HG02571 (cell line): ENCODE measurements around the gene KIF16B.

Experiments used
- ATAC-seq: cut with Tn5 transposase; IDR thresholded peaks from one replicate; pipeline ENCODE4 v1.9.1; 2021; ENCODE audit warnings: mild to moderate bottlenecking, moderate library complexity; ENCODE audit not compliant: unreplicated experiment

The KIF16B gene

DNA sequence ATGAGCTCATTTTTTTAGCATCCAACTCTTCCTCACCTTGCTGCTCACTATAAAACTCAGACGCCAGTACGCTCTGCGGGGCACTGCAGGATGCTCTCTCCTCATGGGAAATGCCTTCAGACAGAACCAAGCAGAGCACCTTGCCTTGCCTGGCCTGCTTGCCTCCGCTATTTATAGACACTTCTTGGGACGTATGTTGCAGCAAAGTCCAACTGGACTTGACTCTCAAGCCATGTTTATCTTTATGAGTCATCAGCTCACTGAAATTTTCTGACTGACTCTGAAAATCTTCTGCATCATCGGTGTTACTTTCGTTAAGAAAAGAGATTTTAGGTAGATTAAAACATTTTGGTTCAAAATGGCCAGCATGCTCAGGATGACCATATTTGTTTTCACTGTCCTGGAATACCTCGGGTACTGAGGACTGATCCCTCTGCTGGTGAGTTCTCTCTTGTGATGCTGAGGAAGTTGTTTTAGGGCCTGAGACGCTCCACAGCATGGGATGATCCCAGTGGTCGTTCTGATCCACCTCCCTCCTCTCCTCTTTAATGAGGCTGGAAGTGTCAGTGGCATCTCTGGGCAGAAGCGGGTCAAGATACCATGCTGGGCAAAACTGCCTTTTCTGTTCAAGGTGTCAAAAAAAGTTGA is 204.5 kb downstream of the KIF16B start:
- ATAC-seq = no peak

DNA sequence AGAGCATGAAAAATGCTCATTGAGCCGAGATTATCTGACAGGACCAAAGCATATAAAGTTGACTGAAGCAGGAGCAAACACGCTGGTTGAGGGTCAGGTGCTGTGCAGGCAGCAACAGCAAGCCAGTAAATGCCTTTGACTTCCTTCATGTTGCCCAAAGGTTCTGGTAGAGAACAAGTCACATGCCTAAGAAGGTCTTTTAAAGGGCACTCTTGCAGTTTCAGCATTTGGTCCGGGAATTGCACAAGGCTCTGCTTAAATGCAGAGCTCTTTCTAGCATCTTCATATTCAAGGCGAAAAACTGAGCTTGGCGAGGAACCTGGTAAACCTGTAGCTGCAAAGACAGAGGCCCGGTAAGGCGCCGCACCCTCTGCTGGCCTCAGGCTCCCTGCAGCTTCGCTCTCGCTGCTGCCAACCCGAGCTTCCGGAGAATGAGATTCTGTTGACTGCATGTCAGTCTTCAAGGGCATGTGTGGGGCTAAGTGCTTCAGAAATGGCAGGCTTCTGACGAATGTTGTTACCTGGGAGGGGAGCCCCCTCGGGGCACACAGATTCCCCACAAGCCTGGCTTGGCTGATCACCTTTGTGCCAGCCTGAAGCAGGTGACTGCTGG is 205.2 kb downstream of the KIF16B start:
- no peak for ATAC-seq

DNA sequence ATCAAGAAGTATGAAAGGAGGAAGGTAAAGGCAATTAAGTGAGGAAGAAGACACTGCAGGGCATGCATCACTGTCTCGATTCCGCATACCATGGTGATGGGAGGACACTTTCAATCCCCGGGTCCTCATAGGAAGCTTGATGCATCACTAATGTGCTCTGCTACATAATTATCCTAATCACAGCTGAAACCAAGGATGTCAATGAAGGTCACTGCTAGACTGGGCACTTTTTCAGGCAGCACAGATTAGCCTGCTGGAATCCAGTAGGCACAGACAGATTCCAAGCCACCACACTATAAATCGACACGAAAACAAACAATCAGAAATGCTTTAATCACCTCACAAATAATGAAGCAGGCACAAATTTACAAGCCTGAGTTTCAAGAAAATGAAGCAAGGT is 206.7 kb downstream of the KIF16B start:
- no peak for ATAC-seq

DNA sequence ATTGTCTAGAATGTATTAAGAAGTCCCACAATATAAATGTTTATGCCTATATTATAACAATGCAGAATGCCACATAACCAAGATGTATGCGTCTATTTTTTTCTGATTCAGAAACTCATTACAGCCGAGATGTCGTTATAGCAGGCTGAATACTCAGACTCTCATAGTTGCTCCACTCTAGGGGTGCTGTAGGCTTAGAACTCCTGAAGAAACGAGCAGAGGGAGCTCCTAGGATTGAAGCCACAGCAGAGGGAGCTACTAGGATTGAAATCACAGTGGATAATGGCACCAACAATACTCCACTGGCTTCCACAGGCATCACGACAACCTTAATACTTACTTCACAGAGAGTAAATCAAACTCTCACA is 208.9 kb downstream of the KIF16B start:
- ATAC-seq = no peak

DNA sequence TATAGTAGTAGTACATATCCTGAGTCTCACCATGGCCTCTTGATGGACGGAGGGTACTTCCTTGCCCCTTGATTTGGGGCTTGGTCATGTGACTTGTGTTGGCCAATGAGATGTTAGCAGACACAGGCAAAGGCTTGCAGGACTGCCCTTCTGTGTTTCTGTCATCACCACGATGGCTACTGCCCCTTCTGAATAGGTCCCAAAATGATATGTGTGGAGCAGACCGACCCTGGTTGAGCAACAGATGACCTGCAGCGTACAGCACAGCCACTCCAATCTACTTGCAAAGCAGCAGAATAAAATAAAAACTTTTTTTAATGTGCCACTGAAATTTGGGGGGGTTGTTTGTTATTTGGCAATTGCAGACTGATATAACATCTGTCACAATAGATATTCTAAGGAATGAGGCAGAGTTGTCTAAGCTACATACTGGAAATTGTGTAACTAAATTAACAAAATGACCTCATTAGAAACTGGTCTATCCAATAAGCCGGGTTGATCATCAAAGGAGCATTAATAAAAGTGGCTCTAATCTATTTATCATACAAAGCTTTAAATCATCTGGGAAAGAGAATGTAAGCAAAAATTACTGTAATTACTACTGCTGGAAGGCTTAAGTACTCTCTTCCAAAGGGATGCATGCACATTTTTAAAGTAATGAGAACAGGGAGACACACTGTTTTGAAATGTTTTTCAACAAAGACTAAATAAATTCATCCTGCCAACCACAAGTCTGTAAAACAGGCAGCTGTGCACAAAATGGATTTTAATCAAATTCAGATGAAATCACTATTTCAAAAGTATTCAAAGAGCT is 209.5 kb downstream of the KIF16B start:
- no peak for ATAC-seq

DNA sequence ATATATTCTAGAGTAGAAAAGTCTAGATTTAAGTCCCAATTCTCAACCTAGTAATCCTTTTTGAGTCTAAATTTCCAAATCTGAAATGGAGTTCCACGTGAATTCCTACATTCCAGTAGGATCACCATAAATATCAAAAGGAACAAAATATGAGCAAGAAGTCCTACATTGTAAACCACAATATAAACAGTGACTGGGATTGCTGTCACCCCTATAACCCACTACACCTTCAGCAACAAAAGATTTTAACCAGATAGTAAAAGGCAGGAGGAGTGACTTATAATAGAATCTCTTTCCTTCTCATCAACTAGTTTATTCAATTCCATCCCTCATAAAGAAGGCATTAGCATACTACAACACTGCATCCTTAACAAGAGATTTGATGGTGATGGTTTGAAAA is 210.6 kb downstream of the KIF16B start:
- ATAC-seq = no peak

DNA sequence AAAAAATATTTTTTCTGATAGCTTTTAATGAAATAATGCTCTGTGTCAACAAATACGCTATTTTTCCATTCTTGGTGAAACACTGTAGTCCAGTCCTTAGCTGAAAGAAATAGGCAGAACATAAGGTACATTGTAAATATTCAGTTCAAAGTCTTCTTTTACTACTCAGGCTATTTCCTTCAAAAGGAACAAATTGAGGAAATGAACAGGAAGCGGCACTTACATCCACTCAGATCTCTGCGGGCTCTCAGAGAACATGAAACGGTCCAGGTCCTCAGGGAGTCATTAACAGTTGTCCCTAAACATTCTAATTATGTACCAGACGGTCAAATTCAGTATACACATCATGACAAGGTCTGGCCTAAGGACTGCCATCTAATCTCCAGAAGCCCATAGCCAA is 212.6 kb downstream of the KIF16B start:
- no peak for ATAC-seq

DNA sequence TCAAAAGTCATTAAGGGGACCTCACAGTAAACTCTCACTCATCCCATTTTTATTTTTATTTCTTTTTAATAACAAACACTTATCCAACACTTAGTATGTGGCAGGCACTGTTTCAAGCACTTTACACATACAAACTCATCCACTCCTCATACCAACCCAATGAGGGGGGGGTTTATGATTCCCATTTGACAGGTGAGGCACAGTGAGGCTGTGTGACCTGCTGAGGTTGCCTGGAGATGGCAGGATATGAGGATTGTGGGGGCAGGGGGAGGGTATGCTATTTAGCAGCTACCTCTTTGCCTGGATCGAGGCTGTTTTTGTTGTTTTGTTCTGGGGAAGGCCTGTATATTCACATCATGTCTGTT is 219.8 kb downstream of the KIF16B start:
- no peak for ATAC-seq

DNA sequence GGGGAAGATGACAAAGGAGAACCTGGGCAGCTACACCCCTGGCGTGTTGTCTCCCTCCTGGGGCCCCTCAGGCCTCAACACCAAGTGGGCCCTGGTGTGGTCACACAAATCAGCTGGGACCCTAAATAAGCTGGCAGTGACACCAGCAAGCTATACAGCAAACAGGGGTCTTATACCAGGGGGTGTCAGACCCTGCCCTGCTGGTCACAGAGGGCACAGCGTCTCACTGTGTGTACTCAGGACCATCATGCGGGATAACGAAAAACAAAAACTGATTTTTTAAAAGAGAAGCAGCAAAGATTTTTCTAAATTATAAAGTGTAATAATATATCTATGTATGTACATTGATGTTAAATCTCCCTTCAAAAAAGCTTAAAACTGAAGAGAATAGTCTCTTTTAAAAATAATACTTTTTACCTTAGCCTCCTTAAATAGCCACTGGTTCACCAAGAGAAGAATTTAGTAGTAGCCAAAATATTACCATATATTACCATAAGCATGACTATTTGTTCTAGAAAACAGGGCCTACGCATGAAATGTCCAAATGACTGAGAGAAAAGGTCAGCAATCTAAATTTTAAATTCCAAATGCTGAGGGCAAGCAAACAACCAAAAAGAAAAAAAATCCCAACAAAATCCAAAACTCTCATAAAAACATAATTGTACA is 220.4 kb downstream of the KIF16B start:
- ATAC-seq = no peak

DNA sequence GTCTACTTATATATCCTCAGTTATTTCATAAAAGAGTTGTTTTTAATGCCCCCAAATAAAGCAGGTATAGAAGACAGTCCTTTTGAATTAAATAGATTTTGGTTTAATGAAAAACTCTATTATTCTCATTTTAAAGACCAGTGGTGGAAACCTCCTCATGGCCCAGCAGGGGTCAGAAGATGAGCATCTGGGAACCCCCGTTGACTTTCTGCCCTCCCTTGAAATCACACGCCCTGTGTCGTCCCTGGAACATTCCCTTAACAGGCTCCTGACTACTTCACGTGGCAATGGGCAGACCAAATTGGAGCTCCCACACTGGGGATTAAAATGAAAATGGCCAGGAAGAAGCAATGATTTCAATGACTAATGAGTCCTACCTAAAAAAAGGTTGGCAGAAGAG is 220.9 kb downstream of the KIF16B start:
- ATAC-seq = no peak

DNA sequence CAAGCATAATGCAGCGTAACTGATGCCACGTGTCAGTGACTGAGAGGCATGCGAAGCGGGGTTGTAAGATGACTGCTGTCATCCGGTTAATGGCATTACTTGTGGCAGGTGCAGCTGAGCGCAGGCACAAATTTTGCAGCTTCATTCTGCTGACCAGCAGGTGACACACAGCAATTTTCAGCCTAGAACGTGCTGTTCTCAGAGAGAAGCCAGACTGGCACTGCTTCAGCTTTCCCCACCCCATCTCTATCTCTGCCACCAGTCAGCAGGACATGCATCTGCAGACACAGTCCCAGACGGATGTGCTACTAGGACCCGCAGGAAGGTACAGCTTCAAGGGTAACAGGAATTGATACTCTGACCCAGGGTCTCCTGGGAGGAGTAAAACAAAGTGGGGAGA is 221.8 kb downstream of the KIF16B start:
- no peak for ATAC-seq

DNA sequence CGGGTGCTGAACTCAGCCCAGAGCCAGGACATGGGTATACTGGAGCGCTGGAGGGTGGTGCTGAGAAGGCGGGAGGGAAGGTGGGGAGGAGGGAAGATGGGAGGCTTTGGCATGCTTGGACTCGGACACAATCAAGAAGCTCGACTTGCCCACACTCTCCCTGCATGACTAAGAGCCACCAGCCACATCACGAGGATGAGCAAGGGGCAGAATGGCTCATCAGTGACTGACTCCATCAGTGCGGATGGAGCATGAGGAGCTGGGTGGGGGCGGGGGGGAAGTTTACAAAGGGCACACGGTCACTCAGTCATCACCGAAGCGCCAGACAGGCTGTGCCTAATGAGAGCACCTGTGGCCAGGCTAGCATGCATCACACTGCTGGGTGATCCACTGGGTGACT is 222.8 kb downstream of the KIF16B start:
- no peak for ATAC-seq

DNA sequence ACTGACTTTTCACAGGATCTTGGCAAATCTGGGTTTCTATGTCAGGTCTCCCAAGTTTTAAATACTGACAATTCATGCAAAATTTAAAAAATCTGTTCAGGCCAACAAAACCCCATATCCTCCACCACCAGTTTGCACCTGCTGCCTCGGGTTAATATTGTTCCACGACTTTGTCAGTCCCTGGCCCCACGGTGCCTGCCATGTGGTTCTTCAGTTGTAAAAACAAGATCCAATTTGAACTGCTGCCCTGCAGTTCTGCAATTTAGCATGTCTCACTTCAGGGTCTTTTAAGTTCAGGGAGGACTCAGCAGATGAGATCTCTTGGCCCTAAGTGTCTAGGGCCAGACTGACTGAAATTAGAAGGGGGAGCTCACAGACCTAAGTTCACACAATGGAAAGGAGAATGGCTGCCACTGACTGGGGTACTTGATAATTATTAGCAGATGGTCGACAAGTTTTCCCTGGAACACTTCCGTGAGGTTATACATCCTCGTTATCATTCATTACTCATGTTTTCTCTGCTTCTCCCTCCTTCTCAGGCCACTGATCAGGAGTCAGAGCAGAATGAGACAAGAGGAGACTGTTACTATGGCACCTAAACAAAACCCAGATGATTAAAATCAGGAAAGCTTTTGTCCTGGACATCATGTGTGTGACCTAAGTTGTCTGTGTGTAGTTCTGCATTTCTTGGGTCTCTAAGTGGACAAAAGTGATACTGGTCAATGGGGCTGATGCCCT is 223.6 kb downstream of the KIF16B start:
- ATAC-seq = no peak

DNA sequence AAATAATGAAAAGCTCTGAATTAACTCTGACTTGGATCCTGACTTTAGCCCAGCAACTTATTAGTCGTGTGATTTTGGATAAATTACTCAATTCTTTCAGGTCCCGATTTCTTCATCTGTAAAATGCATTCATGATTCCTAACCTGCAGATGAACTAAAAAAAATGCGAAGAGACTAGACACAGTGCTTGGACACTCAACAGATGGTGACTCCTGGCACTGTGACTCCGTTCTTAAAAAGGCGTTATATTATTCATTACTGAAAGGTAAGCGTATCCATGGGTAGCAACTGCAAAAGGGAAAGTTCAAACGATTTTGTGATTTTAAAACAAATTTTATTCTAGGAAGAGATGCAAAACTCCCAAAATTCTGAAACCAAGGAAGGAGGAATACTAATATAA is 226.3 kb downstream of the KIF16B start:
- no peak for ATAC-seq

DNA sequence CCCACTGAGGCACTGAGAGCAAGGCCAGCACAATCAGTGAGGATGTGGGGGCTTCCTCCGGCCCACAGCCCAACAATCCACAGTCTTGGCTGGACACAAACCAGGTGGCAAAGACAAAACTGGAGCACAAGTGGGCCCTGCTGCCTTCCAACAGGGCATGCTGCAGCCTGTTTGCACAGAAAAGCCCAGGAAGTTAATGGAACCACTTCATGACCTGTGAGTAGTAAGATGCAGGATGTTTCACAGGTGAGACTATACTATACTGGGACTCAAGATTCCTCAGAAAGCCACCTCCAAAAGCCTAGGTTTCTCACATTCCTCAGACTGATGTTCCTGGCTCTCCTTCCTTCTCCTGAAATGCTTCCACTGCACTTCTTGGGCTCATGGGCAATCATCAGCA is 235.5 kb downstream of the KIF16B start:
- no peak for ATAC-seq

DNA sequence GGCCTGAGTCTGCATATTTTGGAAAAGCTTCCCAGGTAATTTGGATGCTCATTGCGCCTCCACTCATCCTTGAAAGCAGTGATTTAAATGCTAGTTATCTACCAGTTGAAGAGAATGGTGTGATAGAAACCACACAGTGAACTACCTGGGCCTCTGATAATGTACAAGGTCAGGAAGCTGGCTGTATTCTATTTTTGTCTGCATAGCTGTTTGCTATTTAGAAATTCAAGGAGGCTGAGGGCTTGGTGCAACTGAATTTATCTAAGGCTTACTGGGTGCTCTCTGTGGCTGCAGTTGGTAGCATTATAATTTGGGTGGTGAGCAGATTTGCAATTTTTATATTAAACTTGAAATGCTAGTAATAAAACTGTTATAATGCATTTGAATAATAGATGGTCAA is 245.6 kb downstream of the KIF16B start:
- ATAC-seq = no peak

DNA sequence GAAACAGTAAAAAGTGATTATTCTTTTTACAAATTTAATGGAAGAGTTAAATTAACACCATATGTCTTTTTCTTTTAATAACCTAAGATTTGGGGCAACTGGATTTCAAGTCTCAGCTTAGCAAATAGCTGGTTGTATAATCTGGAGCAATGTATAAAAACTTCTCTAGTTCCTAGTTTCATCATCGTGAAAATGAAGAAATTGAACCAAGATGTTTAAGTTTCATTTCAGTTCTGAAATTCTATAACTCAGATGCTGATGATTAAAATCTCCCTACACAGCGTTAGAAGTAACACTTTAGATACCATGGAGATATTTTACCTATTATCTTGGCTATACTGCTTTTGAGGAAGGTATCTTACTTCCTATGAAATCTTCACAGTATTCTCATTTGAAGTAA is 252.0 kb downstream of the KIF16B start:
- ATAC-seq = no peak

DNA sequence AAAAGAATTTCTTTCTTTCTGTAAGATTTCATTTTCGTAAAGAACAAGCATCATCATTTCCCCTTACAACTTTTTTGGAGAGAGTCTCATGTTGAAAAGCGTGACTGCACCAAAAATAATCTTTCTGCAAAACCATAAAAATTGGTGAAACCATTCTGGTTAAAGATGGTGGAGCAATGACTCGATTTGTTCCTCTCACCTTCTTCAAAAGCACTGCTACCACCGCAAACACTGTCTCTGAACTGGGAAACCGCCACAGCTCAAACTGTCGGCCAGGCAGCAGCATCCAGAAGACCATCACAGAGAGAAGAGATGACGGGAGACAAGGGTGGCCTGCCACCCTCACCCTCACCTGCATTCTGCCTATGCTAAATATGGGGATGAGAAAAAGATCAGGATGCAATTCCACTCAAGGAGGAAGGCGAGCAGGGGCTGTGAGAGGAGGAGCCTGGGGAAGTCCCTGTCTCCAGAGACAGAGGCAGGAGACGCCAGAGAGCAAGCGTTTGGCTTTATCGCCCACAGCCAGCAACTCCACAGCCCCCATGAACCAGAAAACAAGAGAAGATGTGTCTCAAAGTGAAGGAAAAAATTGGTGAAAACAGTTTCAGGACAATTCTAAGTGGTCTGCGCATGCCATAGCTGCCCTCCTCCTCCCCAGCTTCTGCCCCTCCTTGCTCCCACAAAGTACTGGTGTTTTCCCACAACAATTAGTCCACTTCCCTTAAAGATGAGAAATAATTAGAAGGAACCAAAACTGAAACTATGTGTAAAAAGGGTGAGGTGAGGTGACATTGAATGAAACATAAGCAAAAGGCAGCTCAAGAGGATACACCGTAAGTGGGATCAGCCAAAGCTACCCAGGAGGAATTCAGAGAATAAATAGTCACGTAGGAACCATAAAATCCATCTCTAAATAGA is 255.5 kb downstream of the KIF16B start:
- ATAC-seq = no peak

DNA sequence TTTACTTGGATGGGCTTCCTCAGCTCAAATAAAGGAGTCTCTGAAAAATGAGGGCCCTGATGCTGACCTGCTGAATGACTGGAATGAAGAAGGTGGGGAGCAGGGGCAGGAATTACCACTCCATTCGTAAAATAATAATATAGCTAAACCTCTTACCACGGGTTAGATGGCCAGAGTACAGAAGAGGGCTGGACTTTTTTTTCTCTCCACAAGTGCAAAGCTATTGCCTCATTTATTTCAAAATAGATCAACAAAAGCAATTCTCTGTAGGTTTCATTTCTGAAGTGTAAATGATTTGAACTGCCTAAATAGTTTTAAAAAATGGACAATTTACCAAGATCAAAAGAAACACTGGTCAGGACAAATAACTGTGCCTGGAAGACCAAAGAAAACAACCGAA is 256.7 kb downstream of the KIF16B start:
- ATAC-seq = no peak

DNA sequence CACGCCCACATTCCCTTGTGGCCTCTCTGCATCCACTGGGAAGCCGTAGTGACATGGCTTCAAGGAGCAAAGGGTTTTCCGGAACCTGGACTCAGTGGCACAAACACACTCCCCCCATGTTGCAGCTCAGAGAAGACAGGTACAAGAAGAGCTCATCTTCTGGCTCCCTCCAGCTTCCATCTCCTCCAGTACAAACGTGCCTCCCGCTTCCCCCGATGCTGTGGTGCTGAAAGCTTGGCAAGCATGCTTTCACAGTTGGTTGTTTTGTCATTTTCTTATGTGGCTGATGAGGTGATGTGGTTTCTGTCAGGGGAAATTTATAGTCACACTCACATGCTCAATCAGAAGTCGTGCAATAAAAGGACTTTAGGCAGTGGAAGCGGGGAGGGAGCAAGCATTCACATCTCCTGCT is 258.5 kb downstream of the KIF16B start:
- no peak for ATAC-seq
